A549 (cell line): ENCODE data around the gene HSPA2. TPM values are rescaled to one million over a fixed set of nuclear protein-coding genes. Genes with fewer than 3 reads are reported as not detected.

Experiments
- ATAC-seq, 2 experiments: fragments of 200-7000 bp in 1 of 2; fragments of >200 bp in 1 of 2; cut with Nextera tagmentation in 1 of 2; cut with Tn5 transposase in 1 of 2; 3 replicates each; pipeline versions ENCODE4 v1.8.0 to v1.9.1; 2018 to 2020; ENCODE audit warnings: mild to moderate bottlenecking in 1 of 2, moderate library complexity in 1 of 2
- CTCF ChIA-PET: fragments of 300-600 bp; sonication (Branson Sonifier 250); formaldehyde crosslinking; extraction: SDS; loops from one replicate; lab custom pipeline; 2021; ENCODE audit warnings: antibody characterized with exemption, inconsistent platforms; lab: Yijun Ruan, JAX
- POLR2A ChIA-PET: fragments of 350-600 bp; formaldehyde crosslinking; extraction: SDS; loops from one replicate; lab custom pipeline; 2021; ENCODE audit warnings: antibody characterized with exemption, inconsistent platforms; lab: Yijun Ruan, JAX
- DNase-seq, 2 experiments: peaks; one replicate each; pipeline versions ENCODE4 v3.0.0 to v3.0.0-alpha.2; 2011 to 2016; ENCODE audit warnings: low read depth in 1 of 2, low spot score in 1 of 2
- FAIRE-seq: peaks from 2 replicates; lab custom pipeline; 2011; peaks lifted over from hg19 to GRCh38; lab: Jason Lieb, UNC
- H3K27ac ChIP-seq, 2 experiments: fragments of >200 bp; sonication (Bioruptor Twin); formaldehyde crosslinking; 3 replicates each; pipeline ENCODE4 v1.5.1; 2016 to 2017
- H3K4me1 ChIP-seq: fragments of >200 bp; sonication (Bioruptor Twin); formaldehyde crosslinking; 3 replicates; pipeline ENCODE4 v1.6.1; 2016
- H3K4me2 ChIP-seq: fragments of >200 bp; sonication (Bioruptor Twin); formaldehyde crosslinking; 3 replicates; pipeline ENCODE4 v1.6.1; 2016
- H3K4me3 ChIP-seq: fragments of >200 bp; sonication (Bioruptor Twin); formaldehyde crosslinking; 3 replicates; pipeline ENCODE4 v1.5.1; 2016
- H3K9me3 ChIP-seq: fragments of >200 bp; sonication (Bioruptor Twin); formaldehyde crosslinking; 3 replicates; pipeline ENCODE4 v1.6.1; 2016
- CBX8 ChIP-seq: fragments of 200-600 bp; sonication (generic); IDR thresholded peaks from 2 replicates; pipeline ENCODE4 v1.6.1; 2016
- CEBPB ChIP-seq, 2 experiments: fragments of >200 bp in 1 of 2; sonication (Bioruptor Twin) in 1 of 2; formaldehyde crosslinking in 1 of 2; IDR thresholded peaks; 2 replicates each; pipeline ENCODE4 v1.6.1; 2012 to 2016
- CHD2 ChIP-seq: fragments of 150-350 bp; IDR thresholded peaks from 2 replicates; pipeline ENCODE4 v1.6.1; 2014; ENCODE audit warnings: low read length; ENCODE audit not compliant: partially characterized antibody
- CHD4 ChIP-seq: fragments of 200-600 bp; sonication (generic); IDR thresholded peaks from 2 replicates; pipeline ENCODE4 v1.6.1; 2016; ENCODE audit warnings: antibody characterized with exemption, mild to moderate bottlenecking, borderline replicate concordance
- EP300 ChIP-seq, 2 experiments: fragments of >200 bp; sonication (Bioruptor Twin); formaldehyde crosslinking; IDR thresholded peaks; 2 replicates in 1 of 2; 3 replicates in 1 of 2; pipeline ENCODE4 v1.6.1; 2016 to 2017
- ESRRA ChIP-seq: fragments of 150-350 bp; IDR thresholded peaks from 2 replicates; pipeline ENCODE4 v1.6.1; 2014; ENCODE audit warnings: mild to moderate bottlenecking, low read length, borderline replicate concordance
- HDAC2 ChIP-seq: fragments of 200-600 bp; sonication (generic); IDR thresholded peaks from 2 replicates; pipeline ENCODE4 v1.6.1; 2016
- HEYL ChIP-seq: fragments of 250-450 bp; sonication (Bioruptor Pico); IDR thresholded peaks from 2 replicates; pipeline ENCODE4 v1.8.0; 2021; ENCODE audit warnings: mild to moderate bottlenecking, moderate library complexity
- HOXA7 ChIP-seq: fragments of 250-450 bp; sonication (Bioruptor Pico); IDR thresholded peaks from 2 replicates; pipeline ENCODE4 v1.5.0; 2020; ENCODE audit warnings: mild to moderate bottlenecking, moderate library complexity
- HOXB13 ChIP-seq: fragments of 250-450 bp; sonication (Bioruptor Pico); IDR thresholded peaks from 2 replicates; pipeline ENCODE4 v1.5.0; 2020; ENCODE audit warnings: low read depth, mild to moderate bottlenecking, moderate library complexity
- KDM1A ChIP-seq: fragments of 200-600 bp; sonication (generic); IDR thresholded peaks from 2 replicates; pipeline ENCODE4 v1.6.1; 2016; ENCODE audit warnings: low read depth, mild to moderate bottlenecking
- NR3C1 ChIP-seq: fragments of >200 bp; sonication (Bioruptor Twin); formaldehyde crosslinking; IDR thresholded peaks from 3 replicates; pipeline ENCODE4 v1.6.1; 2017
- POLR2A ChIP-seq: IDR thresholded peaks from 2 replicates; pipeline ENCODE4 v1.6.1; 2012; ENCODE audit warnings: mild to moderate bottlenecking, low read length
- POLR2AphosphoS2 ChIP-seq: conservative IDR thresholded peaks from 2 replicates; pipeline ENCODE4 v1.6.1; 2012; ENCODE audit warnings: low read length, improper control_type of control experiment, inconsistent platforms
- RAD21 ChIP-seq, 2 experiments: fragments of >200 bp in 1 of 2; sonication (Bioruptor Twin) in 1 of 2; formaldehyde crosslinking in 1 of 2; IDR thresholded peaks in 1 of 2; conservative IDR thresholded peaks in 1 of 2; 2 replicates in 1 of 2; 3 replicates in 1 of 2; pipeline ENCODE4 v1.6.1; 2012 to 2018; ENCODE audit warnings: inconsistent platforms in 1 of 2
- RCOR1 ChIP-seq: fragments of 150-350 bp; IDR thresholded peaks from 2 replicates; pipeline ENCODE4 v1.6.1; 2014; ENCODE audit warnings: antibody characterized with exemption, low read length, low read depth
- RNF2 ChIP-seq: fragments of 200-600 bp; sonication (generic); IDR thresholded peaks from 2 replicates; pipeline ENCODE4 v1.6.1; 2016; ENCODE audit warnings: low read depth, mild to moderate bottlenecking, antibody characterized with exemption, moderate library complexity, borderline replicate concordance
- SMC3 ChIP-seq: fragments of >200 bp; sonication (Bioruptor Twin); formaldehyde crosslinking; IDR thresholded peaks from 3 replicates; pipeline ENCODE4 v1.6.1; 2018; ENCODE audit warnings: inconsistent platforms
- TFCP2L1 ChIP-seq: fragments of 250-450 bp; sonication (Bioruptor Pico); IDR thresholded peaks from 2 replicates; pipeline ENCODE4 v1.5.0; 2021; ENCODE audit warnings: mild to moderate bottlenecking
- TP53 ChIP-seq: fragments of 250-450 bp; sonication (Bioruptor Pico); IDR thresholded peaks from 2 replicates; pipeline ENCODE4 v1.5.0; 2021; ENCODE audit warnings: mild to moderate bottlenecking, moderate library complexity
- ZC3H11A ChIP-seq: fragments of 450-650 bp; IDR thresholded peaks from 2 replicates; pipeline ENCODE4 v1.6.1; 2014; ENCODE audit warnings: antibody characterized with exemption, mild to moderate bottlenecking
- ZNF302 ChIP-seq: fragments of 250-450 bp; sonication (Bioruptor Pico); IDR thresholded peaks from 2 replicates; pipeline ENCODE4 v1.9.0; 2021; ENCODE audit warnings: inconsistent platforms, mild to moderate bottlenecking, moderate library complexity
- WGBS: methylation state at CpG from one replicate; pipeline ENCODE4 v1.1.6; 2017; ENCODE audit errors: missing lambda C conversion rate; 5-methylcytosine and 5-hydroxymethylcytosine counted together
- polyA plus RNA-seq, 4 experiments: library from polyadenylated mRNA; depleted of rRNA in 3 of 4; stranded (reverse); fragments of >200 nt; fragmentation: RNase III in 1 of 4; extraction: RNeasy Plus Mini Kit Qiagen cat#74134 plus additional on column Dnase treatment in 1 of 4; gene quantifications; 2 replicates in 3 of 4; 3 replicates in 1 of 4; pipeline ENCODE4 v1.2.3, GENCODE V29; 2011 to 2017
- TF ChIP-seq, protein P1 (sequence below): IDR thresholded peaks from 2 replicates; pipeline ENCODE4 v1.6.1; 2012
- TF ChIP-seq, protein P2 (sequence below): IDR thresholded peaks from 2 replicates; pipeline ENCODE4 v1.6.1; 2012; ENCODE audit warnings: low read depth, borderline replicate concordance
- TF ChIP-seq, protein P3 (sequence below): fragments of 200-600 bp; sonication (generic); IDR thresholded peaks from 2 replicates; pipeline ENCODE4 v1.6.1; 2016; ENCODE audit warnings: antibody characterized with exemption, mild to moderate bottlenecking, moderate library complexity
- TF ChIP-seq, protein P4 (sequence below): fragments of >200 bp; sonication (Bioruptor Twin); formaldehyde crosslinking; IDR thresholded peaks from 3 replicates; pipeline ENCODE4 v1.5.1; 2016
- TF ChIP-seq, protein P5 (sequence below): fragments of >200 bp; sonication (Bioruptor Twin); formaldehyde crosslinking; IDR thresholded peaks from 2 replicates; pipeline ENCODE4 v1.6.1; 2016
- TF ChIP-seq, protein P6 (sequence below): fragments of 150-350 bp; IDR thresholded peaks from 2 replicates; pipeline ENCODE4 v1.6.1; 2014; ENCODE audit warnings: low read depth, mild to moderate bottlenecking, low read length

HSPA2 gene
- polyA plus RNA-seq, 2 of the 4 experiments (the other 2 are of a cell fraction): 59.9 to 156 TPM

DNA sequence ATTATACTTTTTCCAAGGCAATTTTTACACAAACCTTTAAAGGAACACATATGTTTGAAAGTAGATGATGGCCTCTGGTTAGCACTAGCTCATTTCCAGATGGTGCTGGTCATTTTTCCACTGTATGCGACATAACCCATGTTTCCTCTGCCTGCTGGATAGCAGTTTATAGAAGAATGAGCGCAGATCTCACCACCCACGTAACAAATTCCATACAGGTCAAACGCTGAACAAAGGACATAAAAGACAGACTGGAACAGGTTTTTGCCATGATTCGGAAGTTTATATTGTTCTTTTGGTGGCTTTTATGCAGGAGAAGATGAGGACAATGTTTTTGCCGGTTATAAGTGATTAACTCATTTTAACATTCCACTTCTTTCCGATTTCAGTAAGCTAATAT lies 39.9 kb downstream of the HSPA2 start:
- TF ChIP-seq ZNF302 (CRISPR knock-in tag) (no peak), CHD2 (no peak)
- ChIA-PET CTCF (interaction anchor here (0.9 kb wide), 2 partner anchors 41 to 57 kb away, joined by 3 read pairs; no protein-coding TSS in a partner anchor), POLR2A (no interaction called here)
- no peak for DNase-seq
- H3K9me3 ChIP-seq: no peaks in the 10 kb centered on the region
- WGBS: 79% methylated on average over 7 of the region's 7 CpGs
- FAIRE-seq: no peak
- no peak overlapping the region for H3K4me3 ChIP-seq
- H3K4me1 ChIP-seq: peaks cover 6% of the 10 kb centered on the region; the same call in 1 of the 3 replicates
- no peak overlapping the region for H3K4me2 ChIP-seq
- H3K27ac ChIP-seq: no peak overlapping the region
- no peak for ATAC-seq

DNA sequence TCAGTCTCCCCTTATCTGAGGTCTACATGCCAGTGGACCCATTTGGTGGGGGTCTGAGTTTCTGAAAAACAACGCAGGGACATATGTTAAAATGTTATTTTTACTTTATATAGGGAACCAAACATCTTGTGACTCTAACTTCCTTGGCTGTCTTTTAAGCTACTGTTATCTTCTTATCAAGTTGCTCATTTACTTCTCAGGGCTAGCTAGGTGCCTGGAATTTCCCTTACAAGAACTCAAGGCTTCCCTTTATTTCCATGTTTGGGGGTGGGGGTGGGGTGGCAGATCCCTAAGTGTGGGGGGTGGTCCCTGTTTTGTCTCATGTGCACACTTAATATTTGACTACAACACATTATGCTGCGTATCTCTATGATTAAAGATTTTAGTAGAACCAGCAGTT lies 40.8 kb downstream of the HSPA2 start:
- ATAC-seq: no peak
- WGBS: 80% methylated on average over 2 of the region's 2 CpGs
- CTCF ChIA-PET: interaction anchor here (0.9 to 1.3 kb wide), 2 partner anchors 40 to 42 kb away, joined by 3 read pairs; no protein-coding TSS in a partner anchor

DNA sequence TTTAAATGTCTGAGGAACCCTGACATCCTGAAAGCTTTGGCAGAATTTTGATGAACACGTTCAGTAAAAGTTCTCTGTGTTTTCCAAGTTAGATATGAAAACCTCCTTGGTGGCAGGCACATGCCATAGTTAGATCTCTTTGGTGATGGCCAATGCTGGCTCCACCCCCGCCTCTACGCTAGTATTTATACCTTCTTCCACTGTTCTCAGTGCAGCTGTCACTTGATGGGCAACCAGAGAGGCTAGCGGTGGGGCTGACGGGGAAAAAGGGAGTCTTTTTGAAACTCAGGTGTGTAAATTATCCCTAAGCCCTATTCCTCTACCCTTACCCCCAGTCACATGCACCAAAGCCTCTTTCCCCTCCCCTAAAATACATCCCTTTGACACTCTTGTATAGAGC lies 41.3 kb downstream of the HSPA2 start:
- WGBS: 77% methylated on average over 5 of the region's 5 CpGs
- no peak for FAIRE-seq
- POLR2A ChIA-PET: no interaction called here
- Histone ChIP-seq H3K27ac (no peak overlapping the region), H3K4me3 (no peak overlapping the region), H3K4me1 (peaks cover 6% of the 10 kb centered on the region; the same call in 1 of the 3 replicates), H3K9me3 (no peaks in the 10 kb centered on the region), H3K4me2 (no peak overlapping the region)
- DNase-seq: no peak
- CTCF ChIA-PET: interaction anchor here (1.3 kb wide), 1 partner anchor 42 kb away, joined by 3 read pairs; no protein-coding TSS in a partner anchor
- ATAC-seq: no peak
- TF ChIP-seq HEYL (CRISPR knock-in tag) (no peak), RCOR1 (no peak), HDAC2 (no peak), TFCP2L1 (CRISPR knock-in tag) (no peak), ZNF302 (CRISPR knock-in tag) (no peak), HOXB13 (no peak), CBX8 (no peak)
- TF ChIP-seq, protein P1, sequence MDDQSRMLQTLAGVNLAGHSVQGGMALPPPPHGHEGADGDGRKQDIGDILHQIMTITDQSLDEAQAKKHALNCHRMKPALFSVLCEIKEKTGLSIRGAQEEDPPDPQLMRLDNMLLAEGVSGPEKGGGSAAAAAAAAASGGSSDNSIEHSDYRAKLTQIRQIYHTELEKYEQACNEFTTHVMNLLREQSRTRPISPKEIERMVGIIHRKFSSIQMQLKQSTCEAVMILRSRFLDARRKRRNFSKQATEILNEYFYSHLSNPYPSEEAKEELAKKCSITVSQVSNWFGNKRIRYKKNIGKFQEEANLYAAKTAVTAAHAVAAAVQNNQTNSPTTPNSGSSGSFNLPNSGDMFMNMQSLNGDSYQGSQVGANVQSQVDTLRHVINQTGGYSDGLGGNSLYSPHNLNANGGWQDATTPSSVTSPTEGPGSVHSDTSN: no peak
- TF ChIP-seq, protein P2, sequence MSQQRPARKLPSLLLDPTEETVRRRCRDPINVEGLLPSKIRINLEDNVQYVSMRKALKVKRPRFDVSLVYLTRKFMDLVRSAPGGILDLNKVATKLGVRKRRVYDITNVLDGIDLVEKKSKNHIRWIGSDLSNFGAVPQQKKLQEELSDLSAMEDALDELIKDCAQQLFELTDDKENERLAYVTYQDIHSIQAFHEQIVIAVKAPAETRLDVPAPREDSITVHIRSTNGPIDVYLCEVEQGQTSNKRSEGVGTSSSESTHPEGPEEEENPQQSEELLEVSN: no peak
- TF ChIP-seq, protein P3, sequence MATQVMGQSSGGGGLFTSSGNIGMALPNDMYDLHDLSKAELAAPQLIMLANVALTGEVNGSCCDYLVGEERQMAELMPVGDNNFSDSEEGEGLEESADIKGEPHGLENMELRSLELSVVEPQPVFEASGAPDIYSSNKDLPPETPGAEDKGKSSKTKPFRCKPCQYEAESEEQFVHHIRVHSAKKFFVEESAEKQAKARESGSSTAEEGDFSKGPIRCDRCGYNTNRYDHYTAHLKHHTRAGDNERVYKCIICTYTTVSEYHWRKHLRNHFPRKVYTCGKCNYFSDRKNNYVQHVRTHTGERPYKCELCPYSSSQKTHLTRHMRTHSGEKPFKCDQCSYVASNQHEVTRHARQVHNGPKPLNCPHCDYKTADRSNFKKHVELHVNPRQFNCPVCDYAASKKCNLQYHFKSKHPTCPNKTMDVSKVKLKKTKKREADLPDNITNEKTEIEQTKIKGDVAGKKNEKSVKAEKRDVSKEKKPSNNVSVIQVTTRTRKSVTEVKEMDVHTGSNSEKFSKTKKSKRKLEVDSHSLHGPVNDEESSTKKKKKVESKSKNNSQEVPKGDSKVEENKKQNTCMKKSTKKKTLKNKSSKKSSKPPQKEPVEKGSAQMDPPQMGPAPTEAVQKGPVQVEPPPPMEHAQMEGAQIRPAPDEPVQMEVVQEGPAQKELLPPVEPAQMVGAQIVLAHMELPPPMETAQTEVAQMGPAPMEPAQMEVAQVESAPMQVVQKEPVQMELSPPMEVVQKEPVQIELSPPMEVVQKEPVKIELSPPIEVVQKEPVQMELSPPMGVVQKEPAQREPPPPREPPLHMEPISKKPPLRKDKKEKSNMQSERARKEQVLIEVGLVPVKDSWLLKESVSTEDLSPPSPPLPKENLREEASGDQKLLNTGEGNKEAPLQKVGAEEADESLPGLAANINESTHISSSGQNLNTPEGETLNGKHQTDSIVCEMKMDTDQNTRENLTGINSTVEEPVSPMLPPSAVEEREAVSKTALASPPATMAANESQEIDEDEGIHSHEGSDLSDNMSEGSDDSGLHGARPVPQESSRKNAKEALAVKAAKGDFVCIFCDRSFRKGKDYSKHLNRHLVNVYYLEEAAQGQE: no peak

More for the DNA sequence above, 40.8 kb downstream of the HSPA2 start:
- POLR2A ChIA-PET: no interaction called here
- TF ChIP-seq POLR2AphosphoS2 (no peak), HOXB13 (no peak), ZC3H11A (no peak), EP300 (IDR thresholded peaks at IDR 0.05) (no peak), KDM1A (no peak), NR3C1 (no peak), HOXA7 (CRISPR knock-in tag) (no peak), RNF2 (no peak), RAD21 (conservative IDR thresholded peaks at IDR 0.05 in 1 of 2, IDR thresholded peaks at IDR 0.05 in 1 of 2) (no peak), TP53 (no peak), CEBPB (IDR thresholded peaks at IDR 0.05) (no peak), ESRRA (no peak), HEYL (CRISPR knock-in tag) (no peak), SMC3 (no peak), CHD4 (no peak), POLR2A (no peak)
- TF ChIP-seq, protein P4, sequence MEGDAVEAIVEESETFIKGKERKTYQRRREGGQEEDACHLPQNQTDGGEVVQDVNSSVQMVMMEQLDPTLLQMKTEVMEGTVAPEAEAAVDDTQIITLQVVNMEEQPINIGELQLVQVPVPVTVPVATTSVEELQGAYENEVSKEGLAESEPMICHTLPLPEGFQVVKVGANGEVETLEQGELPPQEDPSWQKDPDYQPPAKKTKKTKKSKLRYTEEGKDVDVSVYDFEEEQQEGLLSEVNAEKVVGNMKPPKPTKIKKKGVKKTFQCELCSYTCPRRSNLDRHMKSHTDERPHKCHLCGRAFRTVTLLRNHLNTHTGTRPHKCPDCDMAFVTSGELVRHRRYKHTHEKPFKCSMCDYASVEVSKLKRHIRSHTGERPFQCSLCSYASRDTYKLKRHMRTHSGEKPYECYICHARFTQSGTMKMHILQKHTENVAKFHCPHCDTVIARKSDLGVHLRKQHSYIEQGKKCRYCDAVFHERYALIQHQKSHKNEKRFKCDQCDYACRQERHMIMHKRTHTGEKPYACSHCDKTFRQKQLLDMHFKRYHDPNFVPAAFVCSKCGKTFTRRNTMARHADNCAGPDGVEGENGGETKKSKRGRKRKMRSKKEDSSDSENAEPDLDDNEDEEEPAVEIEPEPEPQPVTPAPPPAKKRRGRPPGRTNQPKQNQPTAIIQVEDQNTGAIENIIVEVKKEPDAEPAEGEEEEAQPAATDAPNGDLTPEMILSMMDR: no peak
- TF ChIP-seq, protein P5, sequence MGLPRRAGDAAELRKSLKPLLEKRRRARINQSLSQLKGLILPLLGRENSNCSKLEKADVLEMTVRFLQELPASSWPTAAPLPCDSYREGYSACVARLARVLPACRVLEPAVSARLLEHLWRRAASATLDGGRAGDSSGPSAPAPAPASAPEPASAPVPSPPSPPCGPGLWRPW: no peak
- TF ChIP-seq, protein P1: no peak
- TF ChIP-seq, protein P6, sequence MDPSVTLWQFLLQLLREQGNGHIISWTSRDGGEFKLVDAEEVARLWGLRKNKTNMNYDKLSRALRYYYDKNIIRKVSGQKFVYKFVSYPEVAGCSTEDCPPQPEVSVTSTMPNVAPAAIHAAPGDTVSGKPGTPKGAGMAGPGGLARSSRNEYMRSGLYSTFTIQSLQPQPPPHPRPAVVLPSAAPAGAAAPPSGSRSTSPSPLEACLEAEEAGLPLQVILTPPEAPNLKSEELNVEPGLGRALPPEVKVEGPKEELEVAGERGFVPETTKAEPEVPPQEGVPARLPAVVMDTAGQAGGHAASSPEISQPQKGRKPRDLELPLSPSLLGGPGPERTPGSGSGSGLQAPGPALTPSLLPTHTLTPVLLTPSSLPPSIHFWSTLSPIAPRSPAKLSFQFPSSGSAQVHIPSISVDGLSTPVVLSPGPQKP: no peak
- Histone ChIP-seq H3K27ac (no peak overlapping the region), H3K4me2 (no peak overlapping the region), H3K9me3 (no peaks in the 10 kb centered on the region), H3K4me1 (peaks cover 6% of the 10 kb centered on the region; the same call in 1 of the 3 replicates), H3K4me3 (no peak overlapping the region)
- FAIRE-seq (no peak), DNase-seq (no peak)
